ENCODE data around the gene SPEG.

GRCh38 chr2:219512524-219513216, 78.0 kb downstream of the SPEG start:
- TF ChIP-seq, protein P1, sequence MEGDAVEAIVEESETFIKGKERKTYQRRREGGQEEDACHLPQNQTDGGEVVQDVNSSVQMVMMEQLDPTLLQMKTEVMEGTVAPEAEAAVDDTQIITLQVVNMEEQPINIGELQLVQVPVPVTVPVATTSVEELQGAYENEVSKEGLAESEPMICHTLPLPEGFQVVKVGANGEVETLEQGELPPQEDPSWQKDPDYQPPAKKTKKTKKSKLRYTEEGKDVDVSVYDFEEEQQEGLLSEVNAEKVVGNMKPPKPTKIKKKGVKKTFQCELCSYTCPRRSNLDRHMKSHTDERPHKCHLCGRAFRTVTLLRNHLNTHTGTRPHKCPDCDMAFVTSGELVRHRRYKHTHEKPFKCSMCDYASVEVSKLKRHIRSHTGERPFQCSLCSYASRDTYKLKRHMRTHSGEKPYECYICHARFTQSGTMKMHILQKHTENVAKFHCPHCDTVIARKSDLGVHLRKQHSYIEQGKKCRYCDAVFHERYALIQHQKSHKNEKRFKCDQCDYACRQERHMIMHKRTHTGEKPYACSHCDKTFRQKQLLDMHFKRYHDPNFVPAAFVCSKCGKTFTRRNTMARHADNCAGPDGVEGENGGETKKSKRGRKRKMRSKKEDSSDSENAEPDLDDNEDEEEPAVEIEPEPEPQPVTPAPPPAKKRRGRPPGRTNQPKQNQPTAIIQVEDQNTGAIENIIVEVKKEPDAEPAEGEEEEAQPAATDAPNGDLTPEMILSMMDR (IDR thresholded peaks at IDR 0.05): no peak
- no peak for TF ChIP-seq POLR2A (IDR thresholded peaks at IDR 0.05)
